Neural cell (in vitro differentiated cells): Measurements from ENCODE around the gene DOK5. TPM values are rescaled to one million over a fixed set of nuclear protein-coding genes. Genes with fewer than 3 reads are reported as not detected.

Experiments used
- H2AFZ ChIP-seq: fragments of 200-600, 300-800 bp; sonication (generic), shearing (Covaris generic); 2 replicates; pipeline ENCODE4 v1.6.0; 2014; ENCODE audit warnings: low read depth, mild to moderate bottlenecking, antibody characterized with exemption, low read length, moderate library complexity
- H3F3A ChIP-seq: fragments of 200-600 bp; shearing (Covaris generic); 2 replicates; pipeline ENCODE4 v1.6.1; 2016; ENCODE audit warnings: mild to moderate bottlenecking, moderate library complexity, mixed read lengths, antibody characterized with exemption, low read length; ENCODE audit not compliant: insufficient read depth, poor library complexity, severe bottlenecking
- H3K27ac ChIP-seq: fragments of 200-600, 300-800 bp; sonication (generic), shearing (Covaris generic); 2 replicates; pipeline ENCODE4 v1.5.1; 2014; ENCODE audit warnings: mild to moderate bottlenecking, low read length, moderate library complexity
- H3K27me3 ChIP-seq: fragments of 300-800, 200-600 bp; sonication (generic), shearing (Covaris generic); 2 replicates; pipeline ENCODE4 v1.6.0; 2014; ENCODE audit warnings: mild to moderate bottlenecking, low read depth, low read length, moderate library complexity; ENCODE audit not compliant: insufficient read depth
- H3K36me3 ChIP-seq: fragments of 300-800, 200-600 bp; sonication (generic), shearing (Covaris generic); 2 replicates; pipeline ENCODE4 v1.5.1; 2014; ENCODE audit warnings: mild to moderate bottlenecking, antibody characterized with exemption, low read length, moderate library complexity; ENCODE audit not compliant: insufficient read depth
- H3K4me2 ChIP-seq: fragments of 300-800, 200-600 bp; sonication (generic), shearing (Covaris generic); 2 replicates; pipeline ENCODE4 v1.6.0; 2014; ENCODE audit warnings: mild to moderate bottlenecking, low read length
- H3K4me3 ChIP-seq: fragments of 300-800, 200-600 bp; sonication (generic), shearing (Covaris generic); 2 replicates; pipeline ENCODE4 v1.5.1; 2014; ENCODE audit warnings: mild to moderate bottlenecking, low read length, moderate library complexity
- H3K79me2 ChIP-seq: fragments of 200-600 bp; shearing (Covaris generic); replicated peaks from 2 replicates; pipeline ENCODE4 v1.6.0; 2014; ENCODE audit warnings: mild to moderate bottlenecking, low read length, moderate library complexity; ENCODE audit not compliant: insufficient read depth
- H3K9ac ChIP-seq: fragments of 300-800, 200-600 bp; sonication (generic), shearing (Covaris generic); 2 replicates; pipeline ENCODE4 v1.6.1; 2016; ENCODE audit warnings: mild to moderate bottlenecking, low read length, mixed read lengths
- H3K9me2 ChIP-seq: fragments of 200-600 bp; shearing (Covaris generic); 2 replicates; pipeline ENCODE4 v1.6.1; 2016; ENCODE audit warnings: mild to moderate bottlenecking, low read length, mixed read lengths; ENCODE audit not compliant: insufficient read depth
- H3K9me3 ChIP-seq: fragments of 200-600, 300-800 bp; sonication (generic), shearing (Covaris generic); 2 replicates; pipeline ENCODE4 v1.6.1; 2016; ENCODE audit warnings: mild to moderate bottlenecking, mixed run types, low read length, moderate library complexity, mixed read lengths
- H4K20me1 ChIP-seq: fragments of 200-600 bp; shearing (Covaris generic); 2 replicates; pipeline ENCODE4 v1.6.1; 2016; ENCODE audit warnings: mild to moderate bottlenecking, mixed run types; ENCODE audit not compliant: insufficient read depth
- EP300 ChIP-seq: fragments of 450-650 bp; conservative IDR thresholded peaks from 2 replicates; pipeline ENCODE4 v1.6.1; 2014; ENCODE audit warnings: antibody characterized with exemption, mild to moderate bottlenecking, moderate library complexity; ENCODE audit not compliant: poor library complexity, severe bottlenecking
- EZH2 ChIP-seq: fragments of 200-600, 300-800 bp; shearing (Covaris generic), sonication (generic); IDR thresholded peaks from 2 replicates; pipeline ENCODE4 v1.6.1; 2014; ENCODE audit warnings: antibody characterized with exemption, low read length, borderline replicate concordance, mild to moderate bottlenecking; ENCODE audit not compliant: insufficient read depth, poor library complexity, severe bottlenecking
- MXI1 ChIP-seq: fragments of 450-650 bp; conservative IDR thresholded peaks from 2 replicates; pipeline ENCODE4 v1.6.1; 2014; ENCODE audit warnings: antibody characterized with exemption, mild to moderate bottlenecking; ENCODE audit not compliant: poor library complexity, severe bottlenecking
- POLR2AphosphoS5 ChIP-seq: IDR thresholded peaks from 2 replicates; pipeline ENCODE4 v1.6.1; 2012
- RAD21 ChIP-seq: fragments of 450-650 bp; conservative IDR thresholded peaks from 2 replicates; pipeline ENCODE4 v1.6.1; 2014; ENCODE audit warnings: antibody characterized with exemption, mild to moderate bottlenecking, moderate library complexity
- SMC3 ChIP-seq: fragments of 450-650 bp; conservative IDR thresholded peaks from 2 replicates; pipeline ENCODE4 v1.6.1; 2014; ENCODE audit warnings: antibody characterized with exemption, mild to moderate bottlenecking, moderate library complexity; ENCODE audit not compliant: poor library complexity
- TAF1 ChIP-seq: IDR thresholded peaks from 2 replicates; pipeline ENCODE4 v1.6.1; 2012; ENCODE audit warnings: low read depth
- polyA plus RNA-seq: library from polyadenylated mRNA; depleted of rRNA; stranded (reverse); fragments of >200 nt; gene quantifications from 2 replicates; pipeline ENCODE4 v1.2.3, GENCODE V29; 2014
- TF ChIP-seq, protein P1 (sequence below): fragments of 450-650 bp; IDR thresholded peaks from 2 replicates; pipeline ENCODE4 v1.5.1; 2014; ENCODE audit warnings: antibody characterized with exemption, mild to moderate bottlenecking, moderate library complexity; ENCODE audit not compliant: poor library complexity, severe bottlenecking
- TF ChIP-seq, protein P2 (sequence below): IDR thresholded peaks from 2 replicates; pipeline ENCODE4 v1.6.1; 2012; ENCODE audit warnings: borderline replicate concordance

Gene DOK5
- polyA plus RNA-seq, 1 donor from 2014 or later = 4.6 TPM

DNA sequence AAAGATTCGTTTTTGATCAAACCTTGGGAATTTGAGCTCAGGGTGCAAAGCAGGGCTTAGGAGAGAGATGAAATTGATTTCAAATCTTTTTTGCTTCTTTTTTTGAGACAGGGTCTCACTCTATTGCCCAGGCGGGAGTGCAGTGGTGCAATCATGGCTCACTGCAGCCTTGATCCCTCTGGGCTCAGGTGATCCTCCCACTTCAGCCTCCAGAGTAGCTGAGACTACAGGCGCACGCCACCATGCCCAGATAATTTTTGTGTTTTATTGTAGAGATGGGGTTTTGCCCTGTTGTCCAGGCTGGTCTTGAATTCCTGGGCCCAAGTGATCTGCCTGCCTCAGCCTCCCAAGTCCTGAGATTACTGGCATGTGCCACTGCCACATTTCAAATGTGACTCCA lies 58.7 kb downstream of the DOK5 start:
- H3K4me3 ChIP-seq = no peak overlapping the region
- no peak overlapping the region for H3K27ac ChIP-seq
- no peak overlapping the region for H3K4me2 ChIP-seq
- H4K20me1 ChIP-seq = no peaks in the 10 kb centered on the region
- H3K79me2 ChIP-seq = no peaks in the 10 kb centered on the region
- TF ChIP-seq MXI1 = no peak
- TF ChIP-seq, protein P1, sequence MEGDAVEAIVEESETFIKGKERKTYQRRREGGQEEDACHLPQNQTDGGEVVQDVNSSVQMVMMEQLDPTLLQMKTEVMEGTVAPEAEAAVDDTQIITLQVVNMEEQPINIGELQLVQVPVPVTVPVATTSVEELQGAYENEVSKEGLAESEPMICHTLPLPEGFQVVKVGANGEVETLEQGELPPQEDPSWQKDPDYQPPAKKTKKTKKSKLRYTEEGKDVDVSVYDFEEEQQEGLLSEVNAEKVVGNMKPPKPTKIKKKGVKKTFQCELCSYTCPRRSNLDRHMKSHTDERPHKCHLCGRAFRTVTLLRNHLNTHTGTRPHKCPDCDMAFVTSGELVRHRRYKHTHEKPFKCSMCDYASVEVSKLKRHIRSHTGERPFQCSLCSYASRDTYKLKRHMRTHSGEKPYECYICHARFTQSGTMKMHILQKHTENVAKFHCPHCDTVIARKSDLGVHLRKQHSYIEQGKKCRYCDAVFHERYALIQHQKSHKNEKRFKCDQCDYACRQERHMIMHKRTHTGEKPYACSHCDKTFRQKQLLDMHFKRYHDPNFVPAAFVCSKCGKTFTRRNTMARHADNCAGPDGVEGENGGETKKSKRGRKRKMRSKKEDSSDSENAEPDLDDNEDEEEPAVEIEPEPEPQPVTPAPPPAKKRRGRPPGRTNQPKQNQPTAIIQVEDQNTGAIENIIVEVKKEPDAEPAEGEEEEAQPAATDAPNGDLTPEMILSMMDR = no peak
- no peak for TF ChIP-seq POLR2AphosphoS5
- no peak for TF ChIP-seq TAF1
- TF ChIP-seq EP300 = no peak
- H2AFZ ChIP-seq = no peak overlapping the region
- no peaks in the 10 kb centered on the region for H3K36me3 ChIP-seq
- H3K27me3 ChIP-seq = no peaks in the 10 kb centered on the region
- no peaks in the 10 kb centered on the region for H3K9me2 ChIP-seq
- no peaks in the 10 kb centered on the region for H3F3A ChIP-seq
- no peak overlapping the region for H3K9ac ChIP-seq
- no peaks in the 10 kb centered on the region for H3K9me3 ChIP-seq

DNA sequence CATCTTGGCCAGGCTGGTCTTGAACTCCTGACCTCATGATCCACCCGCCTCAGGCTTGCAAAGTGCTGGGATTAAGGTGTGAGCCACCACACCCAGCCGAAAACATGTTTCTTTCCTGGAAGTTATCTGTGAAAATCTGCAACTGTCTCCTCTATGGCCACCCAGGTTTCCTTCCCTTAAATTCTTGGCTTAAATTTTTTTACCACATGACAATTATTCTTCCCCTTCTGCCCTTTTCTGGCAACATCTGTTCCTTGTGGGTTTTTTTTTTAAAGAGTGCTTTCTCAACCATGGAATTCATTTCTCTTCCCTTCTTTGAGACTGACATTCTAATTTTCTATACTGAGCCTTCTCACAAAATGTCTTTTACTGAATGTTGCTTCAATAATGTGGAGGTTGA lies 59.6 kb downstream of the DOK5 start:
- no peaks in the 10 kb centered on the region for H3F3A ChIP-seq
- H4K20me1 ChIP-seq = no peaks in the 10 kb centered on the region
- TF ChIP-seq EP300 (no peak), EZH2 (no peak), TAF1 (no peak), MXI1 (no peak), RAD21 (no peak), POLR2AphosphoS5 (no peak), SMC3 (no peak)
- TF ChIP-seq, protein P1 = no peak
- TF ChIP-seq, protein P2, sequence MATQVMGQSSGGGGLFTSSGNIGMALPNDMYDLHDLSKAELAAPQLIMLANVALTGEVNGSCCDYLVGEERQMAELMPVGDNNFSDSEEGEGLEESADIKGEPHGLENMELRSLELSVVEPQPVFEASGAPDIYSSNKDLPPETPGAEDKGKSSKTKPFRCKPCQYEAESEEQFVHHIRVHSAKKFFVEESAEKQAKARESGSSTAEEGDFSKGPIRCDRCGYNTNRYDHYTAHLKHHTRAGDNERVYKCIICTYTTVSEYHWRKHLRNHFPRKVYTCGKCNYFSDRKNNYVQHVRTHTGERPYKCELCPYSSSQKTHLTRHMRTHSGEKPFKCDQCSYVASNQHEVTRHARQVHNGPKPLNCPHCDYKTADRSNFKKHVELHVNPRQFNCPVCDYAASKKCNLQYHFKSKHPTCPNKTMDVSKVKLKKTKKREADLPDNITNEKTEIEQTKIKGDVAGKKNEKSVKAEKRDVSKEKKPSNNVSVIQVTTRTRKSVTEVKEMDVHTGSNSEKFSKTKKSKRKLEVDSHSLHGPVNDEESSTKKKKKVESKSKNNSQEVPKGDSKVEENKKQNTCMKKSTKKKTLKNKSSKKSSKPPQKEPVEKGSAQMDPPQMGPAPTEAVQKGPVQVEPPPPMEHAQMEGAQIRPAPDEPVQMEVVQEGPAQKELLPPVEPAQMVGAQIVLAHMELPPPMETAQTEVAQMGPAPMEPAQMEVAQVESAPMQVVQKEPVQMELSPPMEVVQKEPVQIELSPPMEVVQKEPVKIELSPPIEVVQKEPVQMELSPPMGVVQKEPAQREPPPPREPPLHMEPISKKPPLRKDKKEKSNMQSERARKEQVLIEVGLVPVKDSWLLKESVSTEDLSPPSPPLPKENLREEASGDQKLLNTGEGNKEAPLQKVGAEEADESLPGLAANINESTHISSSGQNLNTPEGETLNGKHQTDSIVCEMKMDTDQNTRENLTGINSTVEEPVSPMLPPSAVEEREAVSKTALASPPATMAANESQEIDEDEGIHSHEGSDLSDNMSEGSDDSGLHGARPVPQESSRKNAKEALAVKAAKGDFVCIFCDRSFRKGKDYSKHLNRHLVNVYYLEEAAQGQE = no peak
- no peak overlapping the region for H3K4me3 ChIP-seq
- H3K79me2 ChIP-seq = no peaks in the 10 kb centered on the region
- no peaks in the 10 kb centered on the region for H3K9me2 ChIP-seq
- no peaks in the 10 kb centered on the region for H3K36me3 ChIP-seq
- H2AFZ ChIP-seq = no peak overlapping the region
- H3K9me3 ChIP-seq = no peaks in the 10 kb centered on the region
- no peak overlapping the region for H3K9ac ChIP-seq
- no peak overlapping the region for H3K4me2 ChIP-seq
- H3K27ac ChIP-seq = no peak overlapping the region
- no peaks in the 10 kb centered on the region for H3K27me3 ChIP-seq
